DND-41 (cell line): ENCODE data around the gene FKBP3.

Experiments used
- ATAC-seq: fragments of 200-7000 bp; cut with Tn5 transposase; 3 replicates; pipeline ENCODE4 v1.9.1; 2021; ENCODE audit warnings: low read depth; ENCODE audit not compliant: insufficient read depth
- DNase-seq: peaks from one replicate; pipeline ENCODE4 v3.0.0-alpha.2; 2020
- H2AFZ ChIP-seq: 2 replicates; pipeline ENCODE4 v1.6.0; 2012; ENCODE audit warnings: low read depth, low read length
- H3K27ac ChIP-seq: 2 replicates; pipeline ENCODE4 v1.5.1; 2012; ENCODE audit warnings: low read length, inconsistent platforms
- H3K27me3 ChIP-seq: fragments of 200-600 bp; sonication (generic); 2 replicates; pipeline ENCODE4 v1.6.0; 2012; ENCODE audit warnings: low read length, mild to moderate bottlenecking, inconsistent platforms; ENCODE audit not compliant: insufficient read depth, poor library complexity
- H3K36me3 ChIP-seq: 2 replicates; pipeline ENCODE4 v1.5.1; 2012; ENCODE audit warnings: low read length, inconsistent platforms; ENCODE audit not compliant: insufficient read depth
- H3K4me1 ChIP-seq: 2 replicates; pipeline ENCODE4 v1.5.1; 2012; ENCODE audit warnings: mild to moderate bottlenecking, low read length; ENCODE audit not compliant: insufficient read depth
- H3K4me2 ChIP-seq: 2 replicates; pipeline ENCODE4 v1.6.0; 2012; ENCODE audit warnings: mild to moderate bottlenecking, moderate library complexity, low read length, inconsistent platforms; ENCODE audit not compliant: insufficient read depth
- H3K4me3 ChIP-seq, 2 experiments: fragments of 200-600 bp in 1 of 2; shearing (Covaris generic) in 1 of 2; 2 replicates each; pipeline ENCODE4 v1.5.1; 2012 to 2016; ENCODE audit warnings: inconsistent platforms in 2 of 2, low read length in 2 of 2, mild to moderate bottlenecking in 2 of 2, low read depth in 1 of 2, moderate library complexity in 1 of 2
- H3K79me2 ChIP-seq: 2 replicates; pipeline ENCODE4 v1.6.0; 2012; ENCODE audit warnings: low read length, inconsistent platforms; ENCODE audit not compliant: insufficient read depth
- H3K9ac ChIP-seq: 2 replicates; pipeline ENCODE4 v1.6.0; 2012; ENCODE audit warnings: low read depth, mild to moderate bottlenecking, inconsistent platforms, low read length, moderate library complexity
- H3K9me3 ChIP-seq: 2 replicates; pipeline ENCODE4 v1.5.1; 2012; ENCODE audit warnings: low read length, moderate library complexity, mild to moderate bottlenecking, inconsistent platforms; ENCODE audit not compliant: insufficient read depth, severe bottlenecking
- H4K20me1 ChIP-seq: 2 replicates; pipeline ENCODE4 v1.6.0; 2012; ENCODE audit warnings: low read length; ENCODE audit not compliant: insufficient read depth
- EZH2 ChIP-seq: IDR thresholded peaks from 3 replicates; pipeline ENCODE4 v1.6.1; 2012; ENCODE audit warnings: borderline replicate concordance, low read depth, mild to moderate bottlenecking, moderate library complexity, low read length, inconsistent platforms; ENCODE audit not compliant: severe bottlenecking
- TF ChIP-seq, protein P1 (sequence below): IDR thresholded peaks from 2 replicates; pipeline ENCODE4 v1.5.1; 2012; ENCODE audit warnings: borderline replicate concordance, low read length, moderate library complexity, mild to moderate bottlenecking; ENCODE audit not compliant: poor library complexity, severe bottlenecking; ENCODE audit errors: extremely low read depth

The FKBP3 gene

DNA sequence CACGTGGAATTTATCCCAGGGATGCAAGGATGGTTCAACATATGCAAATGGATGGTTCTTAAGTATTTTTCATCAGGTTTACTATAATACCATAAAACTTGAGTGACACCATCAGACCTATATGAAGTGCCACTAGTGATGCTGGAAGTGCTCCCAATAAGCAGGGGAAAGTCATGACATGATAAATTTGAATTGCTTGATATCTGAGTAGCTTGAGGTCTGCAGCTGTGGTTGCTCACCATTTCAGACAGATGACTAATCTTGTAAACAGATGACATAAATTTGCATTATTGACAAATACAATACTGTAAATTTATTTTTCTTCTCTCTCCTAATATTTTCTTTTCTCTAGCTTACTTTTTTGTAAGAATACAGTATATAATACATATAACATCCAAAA is 64.1 kb downstream of the FKBP3 start:
- peaks cover 12% of the 10 kb centered on the region; the same call in 1 of the 2 replicates for H3K36me3 ChIP-seq
- H3K4me3 ChIP-seq, result no peak overlapping the region
- no peaks in the 10 kb centered on the region for H3K4me1 ChIP-seq
- H3K27ac ChIP-seq, result no peak overlapping the region
- H3K4me2 ChIP-seq, result no peak overlapping the region
- H4K20me1 ChIP-seq, result no peaks in the 10 kb centered on the region
- H3K9ac ChIP-seq, result no peak overlapping the region
- no peaks in the 10 kb centered on the region for H3K27me3 ChIP-seq
- DNase-seq (no peak), ATAC-seq (no peak)
- TF ChIP-seq, protein P1, sequence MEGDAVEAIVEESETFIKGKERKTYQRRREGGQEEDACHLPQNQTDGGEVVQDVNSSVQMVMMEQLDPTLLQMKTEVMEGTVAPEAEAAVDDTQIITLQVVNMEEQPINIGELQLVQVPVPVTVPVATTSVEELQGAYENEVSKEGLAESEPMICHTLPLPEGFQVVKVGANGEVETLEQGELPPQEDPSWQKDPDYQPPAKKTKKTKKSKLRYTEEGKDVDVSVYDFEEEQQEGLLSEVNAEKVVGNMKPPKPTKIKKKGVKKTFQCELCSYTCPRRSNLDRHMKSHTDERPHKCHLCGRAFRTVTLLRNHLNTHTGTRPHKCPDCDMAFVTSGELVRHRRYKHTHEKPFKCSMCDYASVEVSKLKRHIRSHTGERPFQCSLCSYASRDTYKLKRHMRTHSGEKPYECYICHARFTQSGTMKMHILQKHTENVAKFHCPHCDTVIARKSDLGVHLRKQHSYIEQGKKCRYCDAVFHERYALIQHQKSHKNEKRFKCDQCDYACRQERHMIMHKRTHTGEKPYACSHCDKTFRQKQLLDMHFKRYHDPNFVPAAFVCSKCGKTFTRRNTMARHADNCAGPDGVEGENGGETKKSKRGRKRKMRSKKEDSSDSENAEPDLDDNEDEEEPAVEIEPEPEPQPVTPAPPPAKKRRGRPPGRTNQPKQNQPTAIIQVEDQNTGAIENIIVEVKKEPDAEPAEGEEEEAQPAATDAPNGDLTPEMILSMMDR, result no peak
- no peak for TF ChIP-seq EZH2
- no peaks in the 10 kb centered on the region for H3K79me2 ChIP-seq
- H3K9me3 ChIP-seq, result no peaks in the 10 kb centered on the region
- no peak overlapping the region for H2AFZ ChIP-seq

- Histone ChIP-seq H2AFZ (no peak overlapping the region), H3K27me3 (no peaks in the 10 kb centered on the region), H4K20me1 (peaks cover 2% of the 10 kb centered on the region; the same call in 1 of the 2 replicates), H3K27ac (no peak overlapping the region), H3K36me3 (peaks cover 9% of the 10 kb centered on the region; the same call in 1 of the 2 replicates), H3K4me2 (no peak overlapping the region), H3K9ac (no peak overlapping the region), H3K4me3 (no peak overlapping the region), H3K4me1 (no peaks in the 10 kb centered on the region), H3K79me2 (0 out of 2 replicates have a peak, but pooled peaks cover 3% of the 10 kb centered on the region), H3K9me3 (no peaks in the 10 kb centered on the region)
- DNase-seq, result no peak
- ATAC-seq, result no peak
- TF ChIP-seq, protein P1, result no peak
- no peak for TF ChIP-seq EZH2
These were observed 65.9 kb downstream of the FKBP3 start for GRCh38 chr14:45068396-45068795.

- no peak overlapping the region for H3K4me2 ChIP-seq
- no peaks in the 10 kb centered on the region for H3K9me3 ChIP-seq
- no peak overlapping the region for H2AFZ ChIP-seq
- H3K4me1 ChIP-seq, result no peaks in the 10 kb centered on the region
- H3K9ac ChIP-seq, result no peak overlapping the region
- peaks cover 2% of the 10 kb centered on the region; the same call in 1 of the 2 replicates for H4K20me1 ChIP-seq
- TF ChIP-seq EZH2, result no peak
- TF ChIP-seq, protein P1, result no peak
- no peak for DNase-seq
- H3K27me3 ChIP-seq, result no peaks in the 10 kb centered on the region
- peaks cover 6% of the 10 kb centered on the region; the same call in 1 of the 2 replicates for H3K36me3 ChIP-seq
- no peak overlapping the region for H3K4me3 ChIP-seq
- no peak overlapping the region for H3K27ac ChIP-seq
- ATAC-seq, result no peak
- 0 out of 2 replicates have a peak, but pooled peaks cover 3% of the 10 kb centered on the region for H3K79me2 ChIP-seq
These were observed 67.6 kb downstream of the FKBP3 start for GRCh38 chr14:45066667-45067066.
